Lower leg skin (tissue), 3 donors: Measurements from ENCODE around the gene CNOT4.

Experiments used
- CTCF ChIP-seq, 3 donors: fragments of 450-650 bp; IDR thresholded peaks; one replicate each; pipeline ENCODE4 v1.5.1; 2016; ENCODE audit warnings: antibody characterized with exemption in 3 of 3, mild to moderate bottlenecking in 3 of 3, moderate library complexity in 2 of 3
- POLR2A ChIP-seq, 2 donors: fragments of 450-650 bp; IDR thresholded peaks; one replicate each; pipeline ENCODE4 v1.6.1; 2016 to 2017; ENCODE audit warnings: antibody characterized with exemption in 2 of 2, mild to moderate bottlenecking in 1 of 2, moderate library complexity in 1 of 2

- TF ChIP-seq CTCF (IDR thresholded peaks at IDR 0.05) (no peak), POLR2A (IDR thresholded peaks at IDR 0.05) (no peak)
These were observed 192.1 kb downstream of the CNOT4 start for GRCh38 chr7:135317676-135318325.
